GM12874 (cell line): ENCODE data around the gene WDR1.

ENCODE experiments used
- TF ChIP-seq, protein P1 (sequence below): IDR thresholded peaks from 2 replicates; pipeline ENCODE4 v1.5.1; 2011; ENCODE audit warnings: low read depth, mild to moderate bottlenecking, control low read depth, low read length, moderate library complexity; ENCODE audit not compliant: insufficient read depth

The WDR1 gene

DNA sequence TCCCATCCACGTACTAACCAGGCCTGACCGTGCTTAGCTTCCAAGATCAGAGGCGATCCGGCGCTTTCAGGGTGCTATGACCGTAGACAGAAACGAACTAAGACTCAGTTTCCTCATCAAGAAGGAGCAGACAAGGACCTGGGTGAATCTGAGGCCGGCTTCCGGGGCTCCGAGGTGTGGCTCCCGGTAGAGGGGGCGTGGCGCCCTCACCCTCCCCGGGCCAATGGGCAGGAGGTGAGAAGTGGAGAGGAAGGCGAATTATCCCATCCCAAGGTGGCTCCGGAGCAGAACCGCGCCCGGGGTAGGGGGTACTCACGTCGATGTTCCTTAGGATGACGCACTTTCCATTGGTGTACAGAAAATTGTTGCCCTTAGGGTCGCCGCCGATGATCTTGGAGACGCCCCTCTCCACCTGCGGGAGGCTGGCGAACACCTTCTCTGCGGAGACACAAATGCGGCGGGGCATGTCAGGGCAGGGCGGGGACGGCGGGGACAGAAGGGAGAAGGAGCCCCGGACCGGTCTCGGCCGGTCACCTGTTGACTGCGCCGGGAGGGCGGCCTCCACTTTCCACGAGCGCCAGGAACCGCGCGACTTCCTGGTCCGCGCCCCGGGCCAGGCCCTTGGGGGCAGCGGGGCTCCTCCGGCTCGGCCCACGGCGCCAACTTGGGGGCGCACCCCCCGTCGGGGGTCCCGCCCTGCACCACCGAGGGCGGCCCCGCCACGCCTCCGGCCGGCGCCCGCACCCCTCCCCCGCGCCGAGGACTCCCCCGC, 616 bp downstream of the WDR1 start:
- TF ChIP-seq, protein P1, sequence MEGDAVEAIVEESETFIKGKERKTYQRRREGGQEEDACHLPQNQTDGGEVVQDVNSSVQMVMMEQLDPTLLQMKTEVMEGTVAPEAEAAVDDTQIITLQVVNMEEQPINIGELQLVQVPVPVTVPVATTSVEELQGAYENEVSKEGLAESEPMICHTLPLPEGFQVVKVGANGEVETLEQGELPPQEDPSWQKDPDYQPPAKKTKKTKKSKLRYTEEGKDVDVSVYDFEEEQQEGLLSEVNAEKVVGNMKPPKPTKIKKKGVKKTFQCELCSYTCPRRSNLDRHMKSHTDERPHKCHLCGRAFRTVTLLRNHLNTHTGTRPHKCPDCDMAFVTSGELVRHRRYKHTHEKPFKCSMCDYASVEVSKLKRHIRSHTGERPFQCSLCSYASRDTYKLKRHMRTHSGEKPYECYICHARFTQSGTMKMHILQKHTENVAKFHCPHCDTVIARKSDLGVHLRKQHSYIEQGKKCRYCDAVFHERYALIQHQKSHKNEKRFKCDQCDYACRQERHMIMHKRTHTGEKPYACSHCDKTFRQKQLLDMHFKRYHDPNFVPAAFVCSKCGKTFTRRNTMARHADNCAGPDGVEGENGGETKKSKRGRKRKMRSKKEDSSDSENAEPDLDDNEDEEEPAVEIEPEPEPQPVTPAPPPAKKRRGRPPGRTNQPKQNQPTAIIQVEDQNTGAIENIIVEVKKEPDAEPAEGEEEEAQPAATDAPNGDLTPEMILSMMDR = no peak

- TF ChIP-seq, protein P1 = no peak
Observed at GRCh38 chr4:10115271-10115796, 1.3 kb downstream of the WDR1 start.

- TF ChIP-seq, protein P1 = no peak
Observed at GRCh38 chr4:10114607-10115006, 2.0 kb downstream of the WDR1 start.

GRCh38 chr4:10114147-10114546, 2.5 kb downstream of the WDR1 start:
- TF ChIP-seq, protein P1 = no peak

- TF ChIP-seq, protein P1 = no peak
Observed at GRCh38 chr4:10113362-10114047, 3.1 kb downstream of the WDR1 start.

GRCh38 chr4:10112658-10113284, 3.8 kb downstream of the WDR1 start:
- TF ChIP-seq, protein P1 = no peak
